HepG2 (cell line): Measurements from ENCODE around the gene SLC29A1. TPM values are rescaled to one million over a fixed set of nuclear protein-coding genes. Genes with fewer than 3 reads are reported as not detected.

Experiments used
- DR1 ChIP-seq: sonication (generic); formaldehyde crosslinking; IDR thresholded peaks from 2 replicates; pipeline ENCODE4 v1.8.0; 2021; ENCODE audit warnings: mild to moderate bottlenecking, missing genetic modification reagents, inconsistent platforms
- GABPB1 ChIP-seq: IDR thresholded peaks from 2 replicates; pipeline ENCODE4 v1.6.1; 2016; ENCODE audit warnings: mild to moderate bottlenecking, missing genetic modification reagents, moderate library complexity, missing compliant biosample characterization
- HOXA7 ChIP-seq: sonication (generic); formaldehyde crosslinking; IDR thresholded peaks from 2 replicates; pipeline ENCODE4 v1.8.1; 2022; ENCODE audit warnings: mild to moderate bottlenecking, missing genetic modification reagents, moderate library complexity
- HOXD1 ChIP-seq: sonication (generic); formaldehyde crosslinking; IDR thresholded peaks from 2 replicates; pipeline ENCODE4 v1.5.0; 2020; ENCODE audit warnings: missing genetic modification reagents
- IRF9 ChIP-seq: sonication (generic); formaldehyde crosslinking; IDR thresholded peaks from 2 replicates; pipeline ENCODE4 v1.8.0; 2022; ENCODE audit warnings: missing genetic modification reagents, mild to moderate bottlenecking, borderline replicate concordance
- NCOR1 ChIP-seq: fragments of 200-600 bp; sonication (generic); IDR thresholded peaks from 2 replicates; pipeline ENCODE4 v1.7.0; 2017; ENCODE audit warnings: antibody characterized with exemption, low read length, borderline replicate concordance
- PTBP1 ChIP-seq: fragments of 200-400 bp; formaldehyde crosslinking; IDR thresholded peaks from 2 replicates; pipeline ENCODE4 v1.6.1; 2018; ENCODE audit warnings: low read length, low read depth; ENCODE audit not compliant: poor library complexity, severe bottlenecking
- RNF219 ChIP-seq: sonication (generic); formaldehyde crosslinking; IDR thresholded peaks from 2 replicates; pipeline ENCODE4 v1.5.0; 2020; ENCODE audit warnings: mild to moderate bottlenecking, missing genetic modification reagents
- SIN3A ChIP-seq: IDR thresholded peaks from 2 replicates; pipeline ENCODE4 v1.6.1; 2011; ENCODE audit warnings: low read depth, mild to moderate bottlenecking, control low read depth, low read length, borderline replicate concordance
- USF2 ChIP-seq, 2 experiments: sonication (generic) in 1 of 2; formaldehyde crosslinking in 1 of 2; IDR thresholded peaks; 2 replicates each; pipeline versions ENCODE4 v1.5.1 to v1.6.1; 2011 to 2020; ENCODE audit warnings: borderline replicate concordance in 1 of 2, low read depth in 1 of 2, low read length in 1 of 2, mild to moderate bottlenecking in 1 of 2, missing genetic modification reagents in 1 of 2, moderate library complexity in 1 of 2
- ZBTB8A ChIP-seq: sonication (generic); formaldehyde crosslinking; IDR thresholded peaks from 2 replicates; pipeline ENCODE4 v1.4.0; 2020; ENCODE audit warnings: mild to moderate bottlenecking, low read depth, missing genetic modification reagents, borderline replicate concordance
- ZEB1 ChIP-seq: IDR thresholded peaks from 2 replicates; pipeline ENCODE4 v1.6.1; 2012; ENCODE audit warnings: mild to moderate bottlenecking, low read depth, inconsistent platforms; ENCODE audit not compliant: insufficient replicate concordance
- ZNF274 ChIP-seq: sonication (generic); formaldehyde crosslinking; IDR thresholded peaks from 2 replicates; pipeline ENCODE4 v1.5.1; 2020; ENCODE audit warnings: mild to moderate bottlenecking, missing genetic modification reagents
- ZNF644 ChIP-seq: IDR thresholded peaks from 2 replicates; pipeline ENCODE4 v1.6.1; 2016; ENCODE audit warnings: low read depth
- ZNF747 ChIP-seq: sonication (generic); formaldehyde crosslinking; IDR thresholded peaks from 2 replicates; pipeline ENCODE4 v1.8.1; 2023; ENCODE audit warnings: missing genetic modification reagents, mild to moderate bottlenecking, borderline replicate concordance
- ZNF780A ChIP-seq: sonication (generic); formaldehyde crosslinking; IDR thresholded peaks from 2 replicates; pipeline ENCODE4 v1.8.0; 2022; ENCODE audit warnings: mild to moderate bottlenecking, missing genetic modification reagents, moderate library complexity
- polyA plus RNA-seq, 8 experiments: library from polyadenylated mRNA; depleted of rRNA in 3 of 8; stranded (reverse) in 7 of 8; unstranded in 1 of 8; fragments of >200 nt; fragmentation: Illumina TruSeq in 4 of 8; extraction: Trizol in 4 of 8; gene quantifications; 2 replicates each; pipeline versions ENCODE4 v1.2.1 to v1.2.3, GENCODE V29; 2011 to 2016; ENCODE audit warnings: low read depth in 4 of 8, missing spikeins in 1 of 8, mixed read lengths in 1 of 8; ENCODE audit not compliant: insufficient read depth in 1 of 8
- total RNA-seq, 5 experiments: library from RNA; depleted of rRNA; stranded (reverse); fragments of >200 nt; fragmentation: Illumina TruSeq; extraction: Trizol; gene quantifications; 2 replicates each; pipeline ENCODE4 v1.2.3, GENCODE V29; 2016; ENCODE audit warnings: low read depth in 1 of 5
- TF ChIP-seq, protein P1 (sequence below): sonication (generic); formaldehyde crosslinking; conservative IDR thresholded peaks from 2 replicates; pipeline ENCODE4 v1.4.0; 2020; ENCODE audit warnings: missing genetic modification reagents
- TF ChIP-seq, protein P2 (sequence below): sonication (generic); formaldehyde crosslinking; IDR thresholded peaks from 2 replicates; pipeline ENCODE4 v1.8.1; 2023; ENCODE audit warnings: mild to moderate bottlenecking, moderate library complexity, missing genetic modification reagents
- TF ChIP-seq, protein P3 (sequence below): sonication (generic); formaldehyde crosslinking; IDR thresholded peaks from 2 replicates; pipeline ENCODE4 v1.5.0; 2020; ENCODE audit warnings: missing genetic modification reagents

Gene SLC29A1
- total and polyA plus RNA-seq, 2 of the 13 experiments (the other 11 are each of a cell fraction or from before 2014, with no cell fraction given): 43.2 to 106 TPM

DNA sequence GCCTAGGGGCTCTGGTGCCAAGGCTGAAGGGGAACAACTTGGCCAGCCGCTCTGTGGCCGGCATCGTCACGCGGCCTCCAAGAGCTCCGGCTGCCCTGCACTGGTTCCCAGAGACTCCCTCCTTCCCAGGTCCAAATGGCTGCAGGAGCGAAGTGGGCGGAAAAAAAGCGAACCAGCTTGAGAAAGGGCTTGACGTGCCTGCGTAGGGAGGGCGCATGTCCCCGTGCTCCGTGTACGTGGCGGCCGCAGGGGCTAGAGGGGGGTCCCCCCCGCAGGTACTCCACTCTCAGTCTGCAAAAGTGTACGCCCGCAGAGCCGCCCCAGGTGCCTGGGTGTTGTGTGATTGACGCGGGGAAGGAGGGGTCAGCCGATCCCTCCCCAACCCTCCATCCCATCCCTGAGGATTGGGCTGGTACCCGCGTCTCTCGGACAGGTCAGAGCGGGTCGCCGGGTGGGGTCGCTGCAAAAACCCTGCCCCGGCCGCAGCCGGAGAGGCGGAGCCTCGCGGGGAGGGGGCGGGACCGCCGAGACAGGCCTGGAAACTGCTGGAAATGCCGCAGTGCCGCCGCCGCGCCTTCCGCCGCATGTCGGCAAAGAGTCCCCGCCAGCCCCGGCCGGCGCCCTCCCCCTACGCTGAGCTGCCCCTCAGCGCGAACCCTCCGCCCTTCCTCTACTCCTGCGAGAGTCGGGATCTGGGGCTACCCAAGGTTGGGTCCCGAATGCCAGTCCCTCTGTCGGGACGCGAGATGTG, 22.7 kb downstream of the SLC29A1 start (continued):
- peak; percentile 48 for TF ChIP-seq IRF9 (CRISPR knock-in tag)
- peak; percentile 87 for TF ChIP-seq PTBP1
- TF ChIP-seq NCOR1: no peak
- peak; percentile 73 for TF ChIP-seq HOXD1 (CRISPR knock-in tag)
- no peak for TF ChIP-seq USF2 (IDR thresholded peaks at IDR 0.05; ENCODE audit: low read depth, low read length)
- no peak for TF ChIP-seq USF2 (CRISPR knock-in tag; IDR thresholded peaks at IDR 0.05; ENCODE audit: borderline replicate concordance)
- TF ChIP-seq HOXA7 (CRISPR knock-in tag): peak; percentile 82; the same call in 1 of the 2 replicates
- peak; percentile 93 for TF ChIP-seq RNF219 (CRISPR knock-in tag)
- peak; percentile 98 for TF ChIP-seq ZNF274
- TF ChIP-seq, protein P1, sequence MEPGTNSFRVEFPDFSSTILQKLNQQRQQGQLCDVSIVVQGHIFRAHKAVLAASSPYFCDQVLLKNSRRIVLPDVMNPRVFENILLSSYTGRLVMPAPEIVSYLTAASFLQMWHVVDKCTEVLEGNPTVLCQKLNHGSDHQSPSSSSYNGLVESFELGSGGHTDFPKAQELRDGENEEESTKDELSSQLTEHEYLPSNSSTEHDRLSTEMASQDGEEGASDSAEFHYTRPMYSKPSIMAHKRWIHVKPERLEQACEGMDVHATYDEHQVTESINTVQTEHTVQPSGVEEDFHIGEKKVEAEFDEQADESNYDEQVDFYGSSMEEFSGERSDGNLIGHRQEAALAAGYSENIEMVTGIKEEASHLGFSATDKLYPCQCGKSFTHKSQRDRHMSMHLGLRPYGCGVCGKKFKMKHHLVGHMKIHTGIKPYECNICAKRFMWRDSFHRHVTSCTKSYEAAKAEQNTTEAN (CRISPR knock-in tag): peak; percentile 78; the same call in 1 of the 2 replicates
- no peak for TF ChIP-seq ZBTB8A
- TF ChIP-seq, protein P2, sequence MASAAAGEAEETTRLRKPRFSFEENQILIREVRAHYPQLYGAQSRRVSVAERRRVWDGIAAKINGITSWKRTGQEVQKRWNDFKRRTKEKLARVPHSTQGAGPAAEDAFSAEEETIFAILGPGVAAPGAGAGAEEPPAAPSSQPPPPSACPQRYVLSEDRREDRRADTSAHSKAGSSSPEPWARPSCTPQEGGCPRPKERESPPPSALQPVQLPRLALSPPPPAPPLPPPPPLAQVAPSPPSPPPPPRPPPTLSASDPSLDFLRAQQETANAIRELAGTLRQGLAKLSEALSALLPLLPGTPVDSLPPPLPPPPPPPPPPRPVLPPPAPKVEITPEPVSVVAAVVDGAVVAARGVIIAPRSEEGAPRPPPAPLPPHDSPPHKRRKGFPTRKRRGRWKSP: peak; percentile 83
- no peak for TF ChIP-seq DR1 (CRISPR knock-in tag)
- TF ChIP-seq ZNF747 (CRISPR knock-in tag): peak; percentile 65
- peak; percentile 87 for TF ChIP-seq GABPB1
- TF ChIP-seq, protein P3, sequence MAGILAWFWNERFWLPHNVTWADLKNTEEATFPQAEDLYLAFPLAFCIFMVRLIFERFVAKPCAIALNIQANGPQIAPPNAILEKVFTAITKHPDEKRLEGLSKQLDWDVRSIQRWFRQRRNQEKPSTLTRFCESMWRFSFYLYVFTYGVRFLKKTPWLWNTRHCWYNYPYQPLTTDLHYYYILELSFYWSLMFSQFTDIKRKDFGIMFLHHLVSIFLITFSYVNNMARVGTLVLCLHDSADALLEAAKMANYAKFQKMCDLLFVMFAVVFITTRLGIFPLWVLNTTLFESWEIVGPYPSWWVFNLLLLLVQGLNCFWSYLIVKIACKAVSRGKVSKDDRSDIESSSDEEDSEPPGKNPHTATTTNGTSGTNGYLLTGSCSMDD (CRISPR knock-in tag): 0 out of 2 replicates have a peak, but pooled peaks have one; percentile 67
- TF ChIP-seq ZNF644 (CRISPR knock-in tag): no peak
- TF ChIP-seq ZEB1: peak; percentile 87
- peak; percentile 74; the same call in 1 of the 2 replicates for TF ChIP-seq SIN3A
- TF ChIP-seq ZNF780A (CRISPR knock-in tag): peak; percentile 86
